ENCODE data around the gene PLCXD1. TPM values are rescaled to one million over a fixed set of nuclear protein-coding genes. Genes with fewer than 3 reads are reported as not detected.

Gene PLCXD1
- polyA plus RNA-seq, 1 donor from 2014 or later, result 30.1 TPM

- no peak overlapping the region for H3K9ac ChIP-seq (ENCODE audit: low read length)
Measured at GRCh38 chrX:349702-350101, 68.5 kb downstream of the PLCXD1 start.

GRCh38 chrX:350148-350533 is 69.0 kb downstream of the PLCXD1 start:
- TF ChIP-seq POLR2AphosphoS5 (IDR thresholded peaks at IDR 0.05) (no peak), RAD21 (conservative IDR thresholded peaks at IDR 0.05) (no peak), EZH2 (IDR thresholded peaks at IDR 0.05; ENCODE audit: borderline replicate concordance, insufficient read depth, low read length, poor library complexity, severe bottlenecking) (no peak), TAF1 (IDR thresholded peaks at IDR 0.05; ENCODE audit: low read depth) (no peak), MXI1 (conservative IDR thresholded peaks at IDR 0.05; ENCODE audit: poor library complexity, severe bottlenecking) (no peak), SMC3 (conservative IDR thresholded peaks at IDR 0.05; ENCODE audit: poor library complexity) (no peak), REST (IDR thresholded peaks at IDR 0.05; ENCODE audit: borderline replicate concordance) (no peak), EP300 (conservative IDR thresholded peaks at IDR 0.05; ENCODE audit: poor library complexity, severe bottlenecking) (no peak), CTCF (IDR thresholded peaks at IDR 0.05; ENCODE audit: poor library complexity, severe bottlenecking) (no peak)
- no peaks in the 10 kb centered on the region for H3K27me3 ChIP-seq (ENCODE audit: insufficient read depth, low read depth, low read length)
- no peak overlapping the region for H3K27ac ChIP-seq (ENCODE audit: low read length)
- no peak overlapping the region for H3K4me3 ChIP-seq (ENCODE audit: low read length)
- no peak overlapping the region for H3K4me2 ChIP-seq (ENCODE audit: low read length)
- H3K9me2 ChIP-seq (ENCODE audit: insufficient read depth, low read length), result no peaks in the 10 kb centered on the region
- H3K36me3 ChIP-seq (ENCODE audit: insufficient read depth, low read length), result no peaks in the 10 kb centered on the region
- H3K9ac ChIP-seq (ENCODE audit: low read length), result no peak overlapping the region
- no peak overlapping the region for H2AFZ ChIP-seq (ENCODE audit: low read depth, low read length)
- H3K9me3 ChIP-seq (ENCODE audit: low read length), result no peaks in the 10 kb centered on the region
- H4K20me1 ChIP-seq (ENCODE audit: insufficient read depth), result no peaks in the 10 kb centered on the region
- no peaks in the 10 kb centered on the region for H3F3A ChIP-seq (ENCODE audit: insufficient read depth, low read length, poor library complexity, severe bottlenecking)
- no peaks in the 10 kb centered on the region for H3K79me2 ChIP-seq (replicated peaks; ENCODE audit: insufficient read depth, low read length)

More at GRCh38 chrX:349702-350101, 68.5 kb downstream of the PLCXD1 start:
- H3K9me3 ChIP-seq (ENCODE audit: low read length), result no peaks in the 10 kb centered on the region
- no peak for TF ChIP-seq RAD21 (conservative IDR thresholded peaks at IDR 0.05)
- TF ChIP-seq CTCF (IDR thresholded peaks at IDR 0.05; ENCODE audit: poor library complexity, severe bottlenecking), result no peak
- TF ChIP-seq MXI1 (conservative IDR thresholded peaks at IDR 0.05; ENCODE audit: poor library complexity, severe bottlenecking), result no peak
- no peak for TF ChIP-seq EP300 (conservative IDR thresholded peaks at IDR 0.05; ENCODE audit: poor library complexity, severe bottlenecking)
- no peak for TF ChIP-seq POLR2AphosphoS5 (IDR thresholded peaks at IDR 0.05)
- no peaks in the 10 kb centered on the region for H3K36me3 ChIP-seq (ENCODE audit: insufficient read depth, low read length)
- H2AFZ ChIP-seq (ENCODE audit: low read depth, low read length), result no peak overlapping the region
- no peaks in the 10 kb centered on the region for H3K9me2 ChIP-seq (ENCODE audit: insufficient read depth, low read length)
- no peak overlapping the region for H3K27ac ChIP-seq (ENCODE audit: low read length)
- H3K27me3 ChIP-seq (ENCODE audit: insufficient read depth, low read depth, low read length), result no peaks in the 10 kb centered on the region
- no peaks in the 10 kb centered on the region for H3K79me2 ChIP-seq (replicated peaks; ENCODE audit: insufficient read depth, low read length)
- no peak overlapping the region for H3K4me2 ChIP-seq (ENCODE audit: low read length)
- no peak overlapping the region for H3K4me3 ChIP-seq (ENCODE audit: low read length)
- H4K20me1 ChIP-seq (ENCODE audit: insufficient read depth), result no peaks in the 10 kb centered on the region
- H3F3A ChIP-seq (ENCODE audit: insufficient read depth, low read length, poor library complexity, severe bottlenecking), result no peaks in the 10 kb centered on the region

All from neural cell (in vitro differentiated cells).